Measurements from ENCODE around the gene UQCRC1.

UQCRC1 gene

DNA sequence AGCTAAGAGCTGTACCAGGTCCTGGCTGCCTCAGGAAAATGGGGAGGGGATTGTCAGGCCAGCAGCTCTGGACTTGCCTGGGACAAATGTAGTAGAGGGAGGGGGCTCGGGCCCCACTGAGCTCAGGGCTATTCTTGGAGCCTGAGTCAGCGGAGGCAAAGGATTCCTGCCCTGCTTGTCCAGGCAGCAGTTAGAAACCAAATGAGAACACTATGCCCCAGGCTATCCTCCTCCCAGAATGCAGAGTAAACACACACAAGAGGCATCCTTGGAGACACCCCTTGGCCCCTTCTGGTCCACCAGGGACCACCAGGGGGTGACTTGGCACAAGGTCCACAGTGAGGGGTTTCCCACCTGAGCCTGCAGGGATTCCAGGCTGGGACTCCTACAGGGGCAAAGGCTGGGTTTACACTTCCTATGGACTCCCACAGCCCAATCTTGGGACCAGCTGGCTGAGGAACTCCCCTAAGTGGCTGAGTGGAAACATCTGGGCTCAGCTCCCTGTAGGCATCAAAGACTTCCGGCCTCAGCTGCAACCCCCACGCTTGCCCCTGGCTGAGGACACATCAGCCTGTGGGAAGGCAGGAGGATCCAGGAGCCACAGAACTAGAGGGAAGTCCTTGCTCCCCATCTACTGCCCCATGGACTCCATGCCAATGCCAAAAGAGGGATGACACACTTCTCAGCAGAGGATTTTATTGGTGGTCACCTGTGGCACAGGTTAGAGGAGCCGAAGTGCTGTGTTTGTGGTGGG, 10.9 kb downstream of the UQCRC1 start:
- no peak for DNase-seq (ENCODE audit: low spot score)

DNA sequence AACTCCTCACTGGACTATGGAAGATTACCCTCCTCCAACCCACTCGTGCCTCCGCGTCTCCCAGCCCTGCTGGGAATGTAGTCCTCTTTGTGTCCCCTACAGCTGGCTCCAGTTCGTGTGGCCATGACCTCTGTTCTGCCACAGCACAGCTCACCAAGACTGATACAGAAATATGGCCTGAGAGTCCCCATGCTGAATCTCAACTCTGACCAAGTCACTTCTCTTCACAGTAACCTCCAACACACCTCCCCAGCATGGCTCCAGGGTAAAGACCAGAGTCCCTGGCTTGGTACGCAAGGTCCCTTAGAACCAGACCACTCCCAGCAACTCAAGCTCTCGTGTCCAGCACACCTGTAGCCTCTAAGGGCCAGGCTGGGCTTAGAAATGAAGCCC, 12.0 kb downstream of the UQCRC1 start:
- no peak for DNase-seq (ENCODE audit: low spot score)

DNA sequence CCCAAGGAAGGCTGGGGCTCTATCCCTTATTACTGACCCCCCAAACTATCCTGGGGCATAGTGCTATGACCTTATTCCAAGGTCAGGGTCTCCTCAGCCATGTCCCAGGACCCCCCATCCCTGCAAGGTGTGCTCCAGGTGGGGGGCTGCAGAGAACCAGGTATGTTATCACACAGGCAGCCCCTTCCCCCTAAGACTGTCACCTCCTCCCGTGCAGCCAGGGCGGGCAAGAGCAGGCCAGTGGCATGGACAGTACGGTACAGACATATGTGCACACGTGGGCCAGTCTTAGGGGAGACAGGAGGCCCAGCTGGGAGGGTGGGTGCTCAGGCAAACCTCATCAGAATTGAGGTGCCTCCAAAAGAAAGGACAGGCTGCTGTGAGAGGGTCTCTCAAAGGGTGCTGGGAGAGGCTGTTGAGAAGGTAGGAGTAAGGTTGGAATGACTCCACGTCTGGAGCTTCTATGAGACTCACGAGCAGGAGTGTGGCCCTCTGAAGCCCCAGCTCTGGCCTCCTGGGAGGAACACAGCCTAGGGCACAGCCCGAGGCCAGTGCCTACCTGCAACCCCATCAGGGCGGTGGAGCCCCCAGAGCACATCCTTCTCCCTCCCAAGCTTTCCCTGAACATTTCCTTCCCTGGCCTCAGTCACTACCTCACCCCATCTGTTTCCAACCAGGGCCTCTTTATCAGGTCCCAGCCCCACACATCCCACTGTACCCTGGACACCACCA, 12.6 kb downstream of the UQCRC1 start:
- DNase-seq (ENCODE audit: low spot score), result no peak

DNA sequence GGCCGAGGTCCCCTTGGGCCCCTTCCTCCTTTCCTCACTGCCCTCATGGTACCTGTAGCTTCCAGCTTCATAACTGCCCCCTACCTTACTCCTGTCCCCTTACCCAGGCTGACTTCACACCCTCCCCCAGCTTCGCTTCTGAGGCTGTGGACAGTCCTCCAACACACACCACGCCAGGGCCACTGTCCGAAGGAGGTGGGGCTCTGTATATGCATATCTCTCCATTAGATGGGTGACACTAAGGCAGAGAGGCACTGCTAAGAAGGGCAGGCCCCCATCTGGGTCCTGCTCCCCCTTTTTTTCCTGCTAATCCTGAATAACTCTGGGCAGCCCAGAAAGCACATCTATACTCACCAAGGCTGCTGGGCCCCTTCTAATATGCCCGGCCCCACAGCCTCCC, 13.3 kb downstream of the UQCRC1 start:
- no peak for DNase-seq (ENCODE audit: low spot score)

DNA sequence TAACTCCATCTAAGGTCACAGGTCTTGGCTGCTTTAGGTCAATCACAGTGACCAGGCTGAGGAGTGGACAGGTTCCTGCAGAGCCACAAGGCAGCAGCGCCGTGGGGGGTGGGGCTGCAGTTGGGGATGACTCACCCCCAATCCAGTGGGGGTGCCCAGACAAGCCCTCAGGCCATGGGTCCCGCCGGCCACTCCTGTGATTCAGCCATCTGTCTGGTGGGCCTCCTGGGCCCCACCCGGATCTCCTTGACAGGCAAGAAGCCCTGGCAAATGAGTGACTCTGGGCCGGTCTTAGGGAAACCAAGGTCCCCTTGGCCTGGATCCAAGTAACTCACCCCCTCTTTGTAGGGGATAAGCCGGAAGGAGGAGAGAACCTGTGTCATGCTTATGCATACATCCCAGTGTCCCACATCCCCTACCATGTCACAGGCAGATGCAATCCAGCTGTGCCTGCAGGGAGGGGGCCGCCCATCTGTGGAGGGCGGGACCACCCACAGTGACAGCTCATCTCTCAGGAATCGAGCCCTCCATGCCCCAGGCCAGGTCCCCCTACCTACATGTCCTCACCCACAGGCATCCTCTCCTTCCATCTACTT, 13.8 kb downstream of the UQCRC1 start:
- DNase-seq (ENCODE audit: low spot score), result no peak

DNA sequence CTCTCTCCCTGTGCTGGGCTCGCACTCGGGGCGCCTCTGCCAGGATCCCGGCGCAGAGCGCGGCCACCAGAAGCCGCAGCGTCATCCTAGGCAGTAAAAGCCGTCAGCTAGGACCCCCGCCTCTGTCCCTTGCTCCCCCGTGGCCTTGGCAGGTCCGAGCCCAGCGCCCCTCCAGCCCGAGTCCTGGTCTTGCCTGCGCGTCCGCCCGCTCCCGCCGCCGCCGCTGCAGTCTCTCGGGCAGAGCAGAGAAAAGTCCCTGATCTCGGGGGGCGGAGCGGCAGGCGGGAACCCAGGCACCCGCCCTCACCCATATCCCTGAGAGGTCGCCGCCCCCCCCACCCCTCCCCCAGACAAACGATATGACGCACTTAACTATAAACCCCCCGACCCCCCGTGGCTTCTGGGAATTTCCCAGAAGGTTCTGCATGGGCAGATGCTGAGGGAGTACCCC, 14.3 kb downstream of the UQCRC1 start, which contains the start of gene COL7A1:
Gene COL7A1 (minus strand): TSS at position 255 of the 451 bp plus-strand sequence. CDS start 170 bp downstream, at position 85.
- DNase-seq (ENCODE audit: low spot score), result no peak

DNA sequence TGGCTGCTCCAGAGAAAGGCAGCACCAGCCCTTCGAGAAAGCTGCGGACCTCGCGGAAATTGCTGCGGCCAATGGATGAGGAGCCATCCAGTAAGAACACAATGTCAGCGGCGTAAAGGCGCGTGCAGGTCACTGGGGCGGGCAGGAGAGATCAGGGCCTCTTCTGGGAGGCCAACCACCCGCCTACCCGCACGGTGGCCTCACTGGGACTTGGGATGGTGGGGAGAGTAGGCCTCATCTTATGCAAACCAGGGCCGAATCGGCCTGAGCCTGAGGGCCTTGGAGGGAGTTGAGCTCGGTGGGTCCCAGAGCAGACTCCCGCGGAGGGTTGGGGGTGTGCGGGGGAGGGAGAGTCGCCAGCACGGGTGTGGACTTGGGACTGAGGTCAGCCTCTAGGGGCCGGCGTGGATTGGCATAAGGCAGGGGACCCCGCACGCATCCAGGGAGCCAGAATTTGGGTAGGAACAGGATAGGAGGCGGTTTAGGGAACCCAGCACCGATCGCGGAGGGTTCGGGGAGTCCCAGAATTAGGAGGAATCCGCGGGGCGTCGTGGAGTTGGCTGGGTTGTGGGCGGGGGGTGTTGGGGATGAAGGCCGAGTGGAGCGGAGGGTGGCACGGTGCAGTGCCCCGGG, 14.9 kb downstream of the UQCRC1 start:
- no peak for DNase-seq (ENCODE audit: low spot score)

DNA sequence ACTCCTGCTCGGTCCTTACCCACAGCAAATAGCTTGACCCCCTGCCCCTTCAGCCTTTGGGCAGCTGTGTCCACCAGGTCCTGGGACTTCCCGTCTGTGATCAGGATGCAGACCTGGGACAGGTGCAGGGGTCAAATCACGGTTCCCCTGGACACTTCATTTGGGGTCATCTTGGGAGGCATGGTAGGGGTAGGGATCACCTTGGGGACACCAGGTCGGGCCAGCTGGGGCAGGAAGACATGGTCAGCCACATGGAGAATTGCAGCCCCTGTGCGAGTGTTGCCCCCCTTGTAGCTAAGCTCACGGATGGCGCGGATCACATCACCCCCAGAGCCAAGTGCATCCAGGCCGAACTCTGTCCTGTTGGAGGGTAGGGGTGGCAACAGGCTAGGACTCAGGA, 16.1 kb downstream of the UQCRC1 start:
- DNase-seq (ENCODE audit: low spot score), result no peak

DNA sequence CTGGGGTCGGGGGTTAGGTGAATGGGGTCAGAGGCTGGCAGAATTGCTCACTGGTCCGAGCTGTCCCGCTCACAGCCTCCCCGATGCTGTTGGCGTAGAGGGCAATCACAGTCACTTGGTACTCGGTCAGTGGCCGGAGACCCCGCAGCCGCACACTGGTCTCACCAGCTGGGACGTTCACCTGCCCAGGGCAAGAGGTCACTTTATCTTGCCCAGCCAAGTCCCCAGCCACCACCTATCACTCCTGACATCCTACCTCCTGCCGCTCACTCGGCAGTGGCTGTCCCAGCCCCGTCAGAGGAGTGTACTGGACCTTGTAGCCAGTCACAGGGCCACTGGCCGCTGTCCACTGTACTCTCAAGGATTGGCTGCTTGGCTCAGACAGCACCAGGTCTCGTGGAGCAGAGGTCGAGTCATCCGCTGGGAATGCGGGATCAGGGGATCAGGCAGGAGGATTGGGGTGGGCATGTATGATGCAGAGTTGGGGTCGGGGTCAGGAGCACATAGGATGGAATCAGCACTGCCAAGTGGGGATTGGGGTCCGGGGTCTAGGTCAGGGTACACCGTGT, 16.8 kb downstream of the UQCRC1 start:
- no peak for DNase-seq (ENCODE audit: low spot score)

DNA sequence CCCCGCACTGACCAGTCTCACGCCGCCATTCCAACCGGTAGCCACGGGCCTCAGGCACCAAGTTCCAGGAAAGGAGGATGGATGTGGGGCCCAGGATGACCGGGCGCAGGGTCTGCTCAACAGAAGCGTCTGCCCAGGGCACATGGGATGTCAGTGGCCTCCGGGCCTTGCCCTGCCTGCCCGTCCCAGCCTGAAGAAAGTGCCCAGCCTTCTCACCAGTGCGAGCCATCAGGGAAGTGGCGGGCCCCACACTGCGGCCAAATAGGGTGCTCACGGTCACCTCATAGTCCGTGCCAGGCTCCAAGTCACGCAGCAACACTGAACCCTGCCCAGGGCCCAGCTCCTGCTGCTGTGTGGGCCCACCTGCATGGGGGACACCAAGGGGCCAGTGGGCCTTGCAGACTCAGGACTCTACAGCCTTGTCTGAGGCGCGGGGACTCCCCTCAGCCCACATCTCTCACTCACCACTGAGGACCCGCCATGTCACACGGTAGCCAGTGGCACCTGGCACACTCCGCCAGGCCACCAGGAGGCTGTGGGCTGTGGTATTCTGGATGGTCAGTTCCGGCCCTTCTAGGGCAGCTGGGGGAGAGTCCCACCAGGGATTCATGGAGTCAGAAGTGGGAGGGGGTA, 17.4 kb downstream of the UQCRC1 start:
- DNase-seq (ENCODE audit: low spot score), result no peak

DNA sequence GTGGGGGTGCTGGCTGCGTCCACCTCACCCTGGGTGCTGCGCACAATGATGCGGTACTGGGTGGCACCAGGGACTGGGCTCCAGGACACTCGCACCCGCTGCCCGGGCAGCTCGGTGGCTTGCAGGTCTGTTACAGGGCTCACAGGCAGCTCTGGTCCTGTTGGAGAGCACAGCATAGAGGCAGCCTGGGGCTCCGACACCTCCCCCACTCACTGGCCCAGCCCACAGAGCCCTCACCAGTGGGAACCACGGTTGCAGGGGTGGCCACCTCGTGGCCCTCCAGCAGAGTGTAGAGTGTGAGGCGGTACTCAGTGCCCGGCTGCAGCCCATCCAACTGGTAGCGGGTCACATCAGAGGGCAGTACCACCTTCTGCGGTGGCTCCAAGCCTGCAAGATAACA, 18.0 kb downstream of the UQCRC1 start:
- DNase-seq (ENCODE audit: low spot score), result no peak

DNA sequence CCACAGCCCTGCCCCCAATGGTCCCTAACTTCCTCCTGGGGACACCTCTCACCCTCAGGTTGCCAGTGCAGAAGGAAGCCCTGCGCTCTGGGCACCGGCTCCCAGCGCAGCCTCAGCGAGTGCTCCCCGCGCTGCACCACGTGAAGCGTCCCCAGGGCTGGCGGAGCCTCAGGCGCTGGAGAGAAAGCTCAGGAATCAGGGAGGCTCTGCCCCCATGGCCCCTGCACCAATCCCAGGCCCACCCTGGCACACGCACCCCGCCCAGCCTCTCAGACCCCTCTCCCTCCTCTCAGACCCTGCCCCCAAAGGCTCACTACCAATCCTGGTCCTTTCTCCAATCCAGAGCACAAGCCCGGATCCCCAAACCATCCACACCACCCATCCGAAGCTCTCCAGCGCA, 21.2 kb downstream of the UQCRC1 start:
- DNase-seq (ENCODE audit: low spot score), result no peak

DNA sequence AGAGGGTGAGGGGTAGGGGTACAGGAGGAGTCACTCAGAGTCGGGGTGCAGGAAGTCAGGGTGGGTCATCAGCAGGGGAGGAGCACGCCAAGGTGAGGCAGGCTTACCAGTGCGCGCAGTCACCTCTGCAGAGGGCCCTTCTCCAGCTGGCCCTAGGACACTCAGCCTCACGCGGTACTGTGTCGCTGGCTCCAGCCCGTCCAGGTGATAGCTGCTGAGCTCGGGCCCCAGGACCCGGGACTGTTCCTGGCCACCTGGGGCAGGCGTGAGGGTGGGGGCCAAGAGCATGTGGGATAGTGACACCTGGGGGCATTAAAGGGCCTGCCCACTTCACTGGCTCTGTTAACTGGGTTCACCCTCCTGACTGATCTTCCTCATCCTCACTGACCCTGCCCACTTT, 21.8 kb downstream of the UQCRC1 start:
- no peak for DNase-seq (ENCODE audit: low spot score)

DNA sequence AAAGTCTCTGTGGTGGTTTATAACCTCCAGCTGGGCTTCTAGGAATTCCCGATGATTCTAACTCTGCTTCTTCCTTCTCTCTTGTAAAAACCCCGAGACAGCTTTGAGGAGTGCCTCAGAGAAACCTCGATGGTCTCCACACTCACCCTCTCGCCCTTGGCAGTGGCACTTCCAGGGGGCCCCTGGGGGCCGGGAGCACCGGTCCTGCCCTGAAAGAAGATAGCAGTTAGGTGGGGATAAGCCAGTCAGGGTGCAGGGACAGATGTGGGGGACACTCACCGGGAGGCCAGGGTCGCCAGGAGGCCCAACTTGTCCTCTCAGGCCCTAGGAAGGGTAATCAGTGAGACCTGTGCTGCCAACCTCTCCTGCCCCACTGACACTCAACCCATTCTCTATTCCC, 24.0 kb downstream of the UQCRC1 start:
- DNase-seq (ENCODE audit: low spot score), result no peak

DNA sequence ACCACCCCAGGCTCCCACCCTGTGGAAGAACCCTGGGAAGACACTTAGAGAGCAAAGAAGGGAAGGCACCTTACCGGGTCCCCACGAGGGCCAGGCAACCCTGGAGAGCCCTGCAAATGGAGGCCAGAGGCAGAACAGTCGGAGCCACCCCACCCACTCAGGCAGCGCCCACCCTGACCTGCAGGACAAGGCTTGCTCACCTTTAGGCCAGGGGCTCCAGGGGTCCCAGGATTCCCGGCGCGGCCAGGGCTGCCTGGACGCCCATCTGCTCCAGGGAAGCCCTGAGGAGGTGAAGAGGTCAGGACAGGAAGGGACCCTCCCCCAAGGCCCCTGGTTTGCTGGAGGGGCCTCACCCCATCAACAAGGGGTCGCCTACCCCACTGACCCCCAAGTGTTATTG, 24.6 kb downstream of the UQCRC1 start:
- no peak for DNase-seq (ENCODE audit: low spot score)

DNA sequence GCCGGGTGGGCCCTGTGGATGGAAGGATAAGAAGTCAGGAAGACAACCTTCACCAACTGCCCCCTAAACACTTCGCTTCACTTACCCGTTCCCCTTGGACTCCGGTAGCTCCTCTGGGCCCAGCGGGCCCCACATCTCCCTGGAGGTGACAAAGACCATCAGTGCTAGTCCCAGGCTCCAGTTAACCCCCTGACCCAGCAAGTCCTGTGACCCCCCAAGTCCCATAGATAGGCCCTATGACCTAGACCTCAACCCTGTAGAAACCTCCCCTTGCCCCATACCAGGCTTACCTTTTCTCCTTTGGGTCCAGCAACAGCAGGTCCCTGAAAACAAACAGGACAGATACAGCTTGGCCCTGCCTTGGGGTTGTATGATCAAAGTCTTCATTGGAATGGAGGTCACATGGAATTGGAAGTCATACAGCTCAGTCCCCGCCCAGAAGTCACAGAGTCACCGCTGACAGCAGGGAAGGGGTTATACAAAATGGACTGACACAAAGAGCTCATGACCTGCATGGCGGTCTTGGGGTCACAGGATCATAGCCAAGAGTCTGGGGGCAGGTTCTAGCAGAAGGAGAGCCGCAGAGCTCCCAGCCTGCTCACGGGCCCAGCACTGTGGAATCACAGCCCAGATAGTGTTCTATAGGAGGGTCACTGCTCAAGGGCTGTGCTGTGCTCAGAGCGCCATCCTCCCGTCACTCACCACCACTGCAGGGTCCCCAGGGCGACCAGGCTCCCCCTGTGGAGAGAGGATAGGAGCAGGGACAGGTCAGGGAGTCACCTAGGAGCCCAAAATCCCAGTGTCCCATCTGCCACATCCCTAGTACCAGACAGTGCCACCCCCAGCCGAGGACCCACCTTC, 27.6 kb downstream of the UQCRC1 start:
- no peak for DNase-seq (ENCODE audit: low spot score)

DNA sequence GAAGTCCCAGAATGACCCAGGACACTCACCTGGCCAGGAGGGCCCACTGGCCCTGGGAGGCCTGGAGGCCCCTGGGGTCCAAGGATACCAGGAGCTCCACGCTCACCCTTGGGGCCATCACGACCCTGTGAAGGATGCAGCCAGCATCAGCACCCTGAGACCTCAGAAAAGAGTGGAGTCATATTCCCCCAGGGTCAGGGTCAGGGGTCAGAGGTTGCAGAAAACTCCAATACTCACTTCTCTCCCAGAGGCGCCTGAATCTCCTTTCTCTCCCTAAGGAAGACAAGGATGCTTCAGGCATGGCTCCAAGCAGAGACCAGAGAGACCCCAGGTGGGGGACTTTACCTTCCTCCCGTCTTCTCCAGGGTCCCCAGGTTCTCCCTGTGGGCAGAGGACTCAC, 32.8 kb downstream of the UQCRC1 start:
- no peak for DNase-seq (ENCODE audit: low spot score)

DNA sequence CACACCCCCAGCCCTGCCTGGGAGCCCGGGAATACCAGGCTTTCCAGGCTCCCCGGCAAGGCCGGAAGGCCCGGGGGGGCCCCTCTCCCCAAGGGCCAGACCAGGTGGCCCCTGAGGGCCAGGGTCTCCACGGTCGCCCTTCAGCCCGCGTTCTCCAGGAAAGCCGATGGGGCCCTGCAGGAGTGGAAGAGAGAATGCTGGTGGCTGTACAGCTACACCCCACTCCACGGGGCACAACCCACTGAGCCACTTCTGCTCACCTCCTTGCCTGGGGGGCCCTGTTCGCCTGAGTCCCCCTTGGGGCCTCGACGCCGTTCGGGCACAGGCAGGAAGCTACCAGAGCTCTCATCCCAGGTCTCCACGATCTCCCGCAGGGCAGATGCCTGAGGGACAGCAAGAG, 34.1 kb downstream of the UQCRC1 start:
- no peak for DNase-seq (ENCODE audit: low spot score)

DNA sequence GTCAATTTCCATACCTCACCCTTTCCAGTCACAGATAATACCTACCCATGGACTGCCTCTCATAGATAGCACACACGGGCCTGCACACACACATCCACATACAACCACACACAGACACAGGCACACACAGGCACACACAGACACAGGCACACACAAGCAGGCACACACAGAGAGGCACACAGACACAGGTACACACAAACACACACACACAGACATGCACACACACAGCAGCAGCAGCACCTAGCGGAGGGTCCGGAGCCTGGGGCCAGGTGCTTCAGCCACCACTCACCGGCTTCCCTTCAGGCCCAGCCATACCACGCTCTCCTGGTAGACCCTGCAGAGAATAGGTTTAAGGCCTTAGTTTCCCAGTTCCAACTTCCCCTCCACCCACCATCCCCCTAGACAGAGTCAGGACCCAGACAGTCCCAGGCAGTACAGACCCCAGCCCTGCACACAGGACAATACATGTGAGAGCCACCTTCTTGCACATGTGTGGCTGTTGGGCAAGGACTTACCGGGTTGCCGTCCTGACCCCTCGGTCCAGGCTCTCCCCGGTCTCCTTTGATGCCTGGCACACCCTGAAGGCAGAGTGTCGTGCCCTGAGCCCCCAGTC, 35.4 kb downstream of the UQCRC1 start:
- no peak for DNase-seq (ENCODE audit: low spot score)

DNA sequence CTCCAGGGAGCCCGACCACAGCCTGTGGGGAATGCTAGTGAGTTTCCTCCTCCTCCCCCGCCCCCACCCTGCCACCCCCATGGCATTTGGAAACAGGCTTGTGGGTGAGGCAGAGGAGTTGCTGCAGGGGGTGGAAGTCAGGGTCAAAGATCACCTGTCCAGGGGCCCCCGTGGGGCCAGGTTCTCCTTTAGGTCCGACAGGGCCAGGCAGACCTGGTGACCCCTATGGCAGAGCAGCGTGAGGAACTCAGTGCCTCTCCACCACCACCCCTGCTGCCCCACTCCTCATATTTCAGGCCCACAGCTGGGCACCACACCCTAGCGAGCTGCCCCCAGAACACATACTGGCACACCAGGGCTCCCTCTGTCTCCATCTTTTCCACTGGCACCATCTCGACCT, 36.9 kb downstream of the UQCRC1 start:
- no peak for DNase-seq (ENCODE audit: low spot score)
